Measurements from ENCODE around the gene POMGNT1.

The POMGNT1 gene

DNA sequence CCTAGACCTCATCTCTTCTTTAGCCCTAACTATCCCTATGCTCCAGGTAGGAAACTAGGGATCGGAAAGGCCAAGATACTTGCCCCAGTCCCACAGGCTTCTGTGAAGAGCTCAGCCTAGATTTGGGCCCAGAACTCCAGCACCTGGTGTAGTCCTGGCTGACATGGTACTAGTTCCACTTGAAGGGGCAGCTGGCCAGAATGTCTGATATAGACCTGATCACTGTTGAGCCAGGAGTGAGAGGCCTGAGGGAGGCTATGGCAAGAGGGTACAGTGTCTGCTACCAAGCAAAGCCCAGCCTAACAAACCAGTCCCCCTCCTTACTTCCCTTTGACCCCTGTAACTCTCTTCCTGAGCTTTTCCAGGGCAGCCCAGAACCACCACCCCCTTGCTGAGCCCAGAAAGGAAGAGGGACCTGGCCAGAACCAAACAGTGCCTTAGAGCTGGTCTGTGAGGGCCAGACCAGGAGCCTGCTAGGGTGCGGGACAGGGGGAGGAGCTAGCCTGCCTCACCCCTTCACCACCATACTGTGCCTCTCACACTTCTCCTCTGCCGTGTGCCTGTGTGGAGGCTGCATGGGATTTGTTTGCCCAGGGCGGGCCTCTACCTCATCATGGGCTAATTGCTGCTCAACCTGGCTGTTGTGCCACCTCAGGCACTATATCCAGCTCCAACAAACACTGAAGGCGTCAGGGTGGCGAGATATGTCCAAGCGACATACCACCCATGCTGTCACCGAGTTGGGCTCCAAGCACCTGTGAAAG, 10.9 kb downstream of the POMGNT1 start:
- H3K27ac ChIP-seq (ENCODE audit: extremely low read depth, low read depth, low read length), result no peak overlapping the region
- H3K9me3 ChIP-seq (ENCODE audit: control insufficient read depth, insufficient read depth, low read depth, low read length), result no peaks in the 10 kb centered on the region
- H3K4me1 ChIP-seq (ENCODE audit: control insufficient read depth, insufficient read depth, low read length), result no peaks in the 10 kb centered on the region; the same call in 1 of the 2 replicates
- peak; percentile 53; the same call in 1 of the 2 replicates for TF ChIP-seq ZNF600 (tag by site-specific recombination; IDR thresholded peaks at IDR 0.05)
- TF ChIP-seq, protein P1, sequence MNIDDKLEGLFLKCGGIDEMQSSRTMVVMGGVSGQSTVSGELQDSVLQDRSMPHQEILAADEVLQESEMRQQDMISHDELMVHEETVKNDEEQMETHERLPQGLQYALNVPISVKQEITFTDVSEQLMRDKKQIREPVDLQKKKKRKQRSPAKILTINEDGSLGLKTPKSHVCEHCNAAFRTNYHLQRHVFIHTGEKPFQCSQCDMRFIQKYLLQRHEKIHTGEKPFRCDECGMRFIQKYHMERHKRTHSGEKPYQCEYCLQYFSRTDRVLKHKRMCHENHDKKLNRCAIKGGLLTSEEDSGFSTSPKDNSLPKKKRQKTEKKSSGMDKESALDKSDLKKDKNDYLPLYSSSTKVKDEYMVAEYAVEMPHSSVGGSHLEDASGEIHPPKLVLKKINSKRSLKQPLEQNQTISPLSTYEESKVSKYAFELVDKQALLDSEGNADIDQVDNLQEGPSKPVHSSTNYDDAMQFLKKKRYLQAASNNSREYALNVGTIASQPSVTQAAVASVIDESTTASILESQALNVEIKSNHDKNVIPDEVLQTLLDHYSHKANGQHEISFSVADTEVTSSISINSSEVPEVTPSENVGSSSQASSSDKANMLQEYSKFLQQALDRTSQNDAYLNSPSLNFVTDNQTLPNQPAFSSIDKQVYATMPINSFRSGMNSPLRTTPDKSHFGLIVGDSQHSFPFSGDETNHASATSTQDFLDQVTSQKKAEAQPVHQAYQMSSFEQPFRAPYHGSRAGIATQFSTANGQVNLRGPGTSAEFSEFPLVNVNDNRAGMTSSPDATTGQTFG (tag by site-specific recombination; IDR thresholded peaks at IDR 0.05; ENCODE audit: borderline replicate concordance), result no peak
- peaks cover 0 to 54% of the 10 kb centered on the region in 2 experiments; a peak in 1 of 3 replicates for H3K36me3 ChIP-seq (ENCODE audit: control insufficient read depth in 2 of 2, insufficient read depth in 1 of 2, low read length in 2 of 2)
- ChIA-PET POLR2A (interaction anchor here (0.7 kb wide), 1 partner anchor 55 kb away, joined by 3 read pairs; the partner anchor contains the start of gene PIK3R3), CTCF (interaction anchor here (1.0 kb wide), 1 partner anchor 150 kb away, joined by 4 read pairs; no protein-coding TSS in a partner anchor)
- no peak overlapping the region for H3K4me3 ChIP-seq (ENCODE audit: low read depth, low read length)

DNA sequence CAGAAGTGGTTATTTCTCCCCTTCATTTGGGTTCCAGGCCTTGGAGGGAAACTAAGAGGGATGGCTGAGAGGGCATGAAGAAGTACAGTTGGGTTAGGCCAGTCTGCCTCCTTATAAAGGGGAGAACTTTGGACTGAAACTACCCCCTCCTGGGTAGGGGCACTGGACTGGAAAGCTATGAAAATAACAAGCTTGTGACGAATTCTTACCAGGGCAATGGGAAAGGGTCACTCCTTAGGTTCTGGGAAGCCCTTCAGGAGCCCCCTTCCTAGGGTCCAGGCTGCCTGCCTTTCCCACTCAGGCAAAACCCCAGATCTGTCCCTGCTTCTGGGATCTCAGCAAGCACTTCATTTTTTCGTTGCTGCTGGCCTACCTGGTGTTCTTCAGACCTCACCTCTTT, 12.2 kb downstream of the POMGNT1 start:
- TF ChIP-seq HOXA7 (CRISPR knock-in tag; IDR thresholded peaks at IDR 0.05; ENCODE audit: borderline replicate concordance) (no peak), ZNF121 (tag by site-specific recombination; IDR thresholded peaks at IDR 0.05) (no peak), ZNF19 (tag by site-specific recombination; IDR thresholded peaks at IDR 0.05; ENCODE audit: low read depth) (no peak), ZNF785 (tag by site-specific recombination; IDR thresholded peaks at IDR 0.05) (no peak), SCRT2 (tag by site-specific recombination; IDR thresholded peaks at IDR 0.05) (no peak), ZNF560 (tag by site-specific recombination; IDR thresholded peaks at IDR 0.05; ENCODE audit: borderline replicate concordance) (no peak)
- Histone ChIP-seq H3K9me3 (ENCODE audit: control insufficient read depth, insufficient read depth, low read depth, low read length) (no peaks in the 10 kb centered on the region), H3K4me3 (ENCODE audit: low read depth, low read length) (no peak overlapping the region), H3K27ac (ENCODE audit: extremely low read depth, low read depth, low read length) (no peak overlapping the region), H3K4me1 (ENCODE audit: control insufficient read depth, insufficient read depth, low read length) (peaks cover 3% of the 10 kb centered on the region; the same call in 1 of the 2 replicates), H3K36me3 (ENCODE audit: control insufficient read depth in 2 of 2, insufficient read depth in 1 of 2, low read length in 2 of 2) (peaks cover 0 to 42% of the 10 kb centered on the region in 2 experiments; a peak in 1 of 3 replicates)
- POLR2A ChIA-PET, result no interaction called here
- CTCF ChIA-PET, result no interaction called here

DNA sequence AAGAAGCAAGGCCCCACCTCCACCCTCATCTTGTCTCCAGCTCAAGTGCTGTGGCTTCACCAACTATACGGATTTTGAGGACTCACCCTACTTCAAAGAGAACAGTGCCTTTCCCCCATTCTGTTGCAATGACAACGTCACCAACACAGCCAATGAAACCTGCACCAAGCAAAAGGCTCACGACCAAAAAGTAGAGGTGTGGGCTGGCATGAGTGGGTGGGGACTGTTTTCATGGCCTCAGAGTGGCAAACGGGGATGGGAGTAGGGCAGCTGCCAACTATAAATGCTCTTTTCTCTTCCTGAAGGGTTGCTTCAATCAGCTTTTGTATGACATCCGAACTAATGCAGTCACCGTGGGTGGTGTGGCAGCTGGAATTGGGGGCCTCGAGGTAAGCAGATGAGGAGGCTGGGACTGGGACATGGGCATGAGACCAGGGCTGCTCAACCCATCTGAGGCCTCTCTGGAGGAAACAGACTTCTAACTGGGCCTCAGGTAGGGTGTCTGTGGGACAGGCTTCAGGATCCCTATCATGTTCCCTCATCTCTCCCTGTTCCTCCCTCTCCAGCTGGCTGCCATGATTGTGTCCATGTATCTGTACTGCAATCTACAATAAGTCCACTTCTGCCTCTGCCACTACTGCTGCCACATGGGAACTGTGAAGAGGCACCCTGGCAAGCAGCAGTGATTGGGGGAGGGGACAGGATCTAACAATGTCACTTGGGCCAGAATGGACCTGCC, 13.1 kb downstream of the POMGNT1 start:
- ChIA-PET CTCF (interaction anchor here (6.2 to 9.3 kb wide), 2 partner anchors 39 to 149 kb away, joined by 71 to 148 read pairs; no protein-coding TSS in a partner anchor), POLR2A (no interaction called here)
- H3K27ac ChIP-seq (ENCODE audit: extremely low read depth, low read depth, low read length), result no peak overlapping the region
- peaks cover 0 to 32% of the 10 kb centered on the region in 2 experiments; a peak in 1 of 3 replicates for H3K36me3 ChIP-seq (ENCODE audit: control insufficient read depth in 2 of 2, insufficient read depth in 1 of 2, low read length in 2 of 2)
- H3K4me1 ChIP-seq (ENCODE audit: control insufficient read depth, insufficient read depth, low read length), result peaks cover 3% of the 10 kb centered on the region; the same call in 1 of the 2 replicates
- no peak for TF ChIP-seq ZNF664 (tag by site-specific recombination; IDR thresholded peaks at IDR 0.05)
- peak; percentile 77 for TF ChIP-seq EGR2 (tag by site-specific recombination; IDR thresholded peaks at IDR 0.05; ENCODE audit: low read depth)
- no peak for TF ChIP-seq ZNF433 (tag by site-specific recombination; IDR thresholded peaks at IDR 0.05; ENCODE audit: low read depth)
- TF ChIP-seq ZFHX2 (tag by site-specific recombination; conservative IDR thresholded peaks at IDR 0.05), result peak; percentile 94
- TF ChIP-seq ZNF843 (tag by site-specific recombination; IDR thresholded peaks at IDR 0.05), result no peak
- no peak for TF ChIP-seq ZNF354C (tag by site-specific recombination; IDR thresholded peaks at IDR 0.05; ENCODE audit: borderline replicate concordance, low read depth)
- TF ChIP-seq, protein P2, sequence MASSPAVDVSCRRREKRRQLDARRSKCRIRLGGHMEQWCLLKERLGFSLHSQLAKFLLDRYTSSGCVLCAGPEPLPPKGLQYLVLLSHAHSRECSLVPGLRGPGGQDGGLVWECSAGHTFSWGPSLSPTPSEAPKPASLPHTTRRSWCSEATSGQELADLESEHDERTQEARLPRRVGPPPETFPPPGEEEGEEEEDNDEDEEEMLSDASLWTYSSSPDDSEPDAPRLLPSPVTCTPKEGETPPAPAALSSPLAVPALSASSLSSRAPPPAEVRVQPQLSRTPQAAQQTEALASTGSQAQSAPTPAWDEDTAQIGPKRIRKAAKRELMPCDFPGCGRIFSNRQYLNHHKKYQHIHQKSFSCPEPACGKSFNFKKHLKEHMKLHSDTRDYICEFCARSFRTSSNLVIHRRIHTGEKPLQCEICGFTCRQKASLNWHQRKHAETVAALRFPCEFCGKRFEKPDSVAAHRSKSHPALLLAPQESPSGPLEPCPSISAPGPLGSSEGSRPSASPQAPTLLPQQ (tag by site-specific recombination; IDR thresholded peaks at IDR 0.05), result no peak
- TF ChIP-seq ZNF521 (tag by site-specific recombination; IDR thresholded peaks at IDR 0.05), result no peak
- TF ChIP-seq ZXDB (tag by site-specific recombination; IDR thresholded peaks at IDR 0.05), result no peak
- TF ChIP-seq ZNF677 (tag by site-specific recombination; IDR thresholded peaks at IDR 0.05), result no peak
- TF ChIP-seq, protein P3, sequence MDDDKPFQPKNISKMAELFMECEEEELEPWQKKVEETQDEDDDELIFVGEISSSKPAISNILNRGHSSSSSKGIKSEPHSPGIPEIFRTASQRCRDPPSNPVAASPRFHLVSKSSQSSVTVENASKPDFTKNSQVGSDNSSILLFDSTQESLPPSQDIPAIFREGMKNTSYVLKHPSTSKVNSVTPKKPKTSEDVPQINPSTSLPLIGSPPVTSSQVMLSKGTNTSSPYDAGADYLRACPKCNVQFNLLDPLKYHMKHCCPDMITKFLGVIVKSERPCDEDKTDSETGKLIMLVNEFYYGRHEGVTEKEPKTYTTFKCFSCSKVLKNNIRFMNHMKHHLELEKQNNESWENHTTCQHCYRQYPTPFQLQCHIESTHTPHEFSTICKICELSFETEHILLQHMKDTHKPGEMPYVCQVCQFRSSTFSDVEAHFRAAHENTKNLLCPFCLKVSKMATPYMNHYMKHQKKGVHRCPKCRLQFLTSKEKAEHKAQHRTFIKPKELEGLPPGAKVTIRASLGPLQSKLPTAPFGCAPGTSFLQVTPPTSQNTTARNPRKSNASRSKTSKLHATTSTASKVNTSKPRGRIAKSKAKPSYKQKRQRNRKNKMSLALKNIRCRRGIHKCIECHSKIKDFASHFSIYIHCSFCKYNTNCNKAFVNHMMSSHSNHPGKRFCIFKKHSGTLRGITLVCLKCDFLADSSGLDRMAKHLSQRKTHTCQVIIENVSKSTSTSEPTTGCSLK (tag by site-specific recombination; IDR thresholded peaks at IDR 0.05), result no peak
- TF ChIP-seq ZNF239 (tag by site-specific recombination; IDR thresholded peaks at IDR 0.05), result no peak
- no peak overlapping the region for H3K4me3 ChIP-seq (ENCODE audit: low read depth, low read length)
- H3K9me3 ChIP-seq (ENCODE audit: control insufficient read depth, insufficient read depth, low read depth, low read length), result no peaks in the 10 kb centered on the region
